Endothelial cell of umbilical vein (primary cell): Measurements from ENCODE around the gene SLC5A6.

ENCODE experiments used
- CTCF ChIP-seq, 2 donors: IDR thresholded peaks; 1 replicate in 1 of 2; 2 replicates in 1 of 2; pipeline ENCODE4 v1.5.1; 2011; ENCODE audit warnings: low read length in 2 of 2, mild to moderate bottlenecking in 2 of 2, moderate library complexity in 2 of 2, control low read depth in 1 of 2, inconsistent platforms in 1 of 2, low read depth in 1 of 2; ENCODE audit not compliant: insufficient read depth in 1 of 2; ENCODE audit errors: extremely low read depth in 1 of 2
- EZH2 ChIP-seq: IDR thresholded peaks from 2 replicates; pipeline ENCODE4 v1.6.1; 2012; ENCODE audit warnings: borderline replicate concordance, low read depth, mild to moderate bottlenecking, moderate library complexity, low read length, inconsistent platforms; ENCODE audit not compliant: severe bottlenecking
- FOS ChIP-seq: IDR thresholded peaks from 2 replicates; pipeline ENCODE4 v1.6.1; 2011; ENCODE audit warnings: mild to moderate bottlenecking, low read length, moderate library complexity, borderline replicate concordance; ENCODE audit not compliant: insufficient read depth
- POLR2A ChIP-seq: IDR thresholded peaks from 2 replicates; pipeline ENCODE4 v1.6.1; 2012; ENCODE audit warnings: low read depth, mild to moderate bottlenecking, control low read depth, low read length
- POLR2AphosphoS5 ChIP-seq: IDR thresholded peaks from 2 replicates; pipeline ENCODE4 v1.6.1; 2012; ENCODE audit warnings: low read depth, mild to moderate bottlenecking, control low read depth, low read length, moderate library complexity; ENCODE audit not compliant: insufficient read depth

GRCh38 chr2:27201675-27202074, 10.4 kb downstream of the SLC5A6 start:
- TF ChIP-seq CTCF (IDR thresholded peaks at IDR 0.05; ENCODE audit: extremely low read depth in 1 of 2, insufficient read depth in 1 of 2, low read depth in 1 of 2, low read length in 2 of 2) = no peak
- TF ChIP-seq EZH2 = no peak
- no peak for TF ChIP-seq POLR2A
- no peak for TF ChIP-seq POLR2AphosphoS5
- TF ChIP-seq FOS = no peak
